Effector CD8-positive, alpha-beta T cell (primary cell): Measurements from ENCODE around the gene HEPHL1.
"Not testable (repeated sequence)": the region's sequence is repeated elsewhere in the genome, so short reads cannot be mapped to it uniquely, and the experiment has no call there.

Experiments
- DNase-seq: peaks from one replicate; lab custom pipeline; 2025; lab: John Stamatoyannopoulos, UW
- total RNA-seq, 4 experiments: gene quantifications; one replicate each; lab custom pipeline; 2026; lab: John Stamatoyannopoulos, UW

HEPHL1 gene
- total RNA-seq, result 0 reads per million in 4 experiments

- no peak for DNase-seq
Measured at GRCh38 chr11:94020777-94021481, at the start of gene HEPHL1. HEPHL1 (plus strand) TSS chr11:94021354; CDS start chr11:94021369, 15 bp downstream.

GRCh38 chr11:93972790-93973189 lies 48.4 kb upstream of the HEPHL1 start:
- no peak for DNase-seq

- not testable (repeated sequence) for DNase-seq
Measured at GRCh38 chr11:93973322-93974051, 47.7 kb upstream of the HEPHL1 start.

GRCh38 chr11:93974759-93975158 lies 46.4 kb upstream of the HEPHL1 start:
- no peak for DNase-seq

GRCh38 chr11:93976577-93977254 lies 44.4 kb upstream of the HEPHL1 start:
- DNase-seq, result not testable (repeated sequence)

GRCh38 chr11:93983542-93984195 lies 37.5 kb upstream of the HEPHL1 start:
- no peak for DNase-seq

GRCh38 chr11:93984196-93984567 lies 37.0 kb upstream of the HEPHL1 start:
- no peak for DNase-seq

GRCh38 chr11:93984936-93985335 lies 36.2 kb upstream of the HEPHL1 start:
- no peak for DNase-seq

- DNase-seq, result no peak
Measured at GRCh38 chr11:93986716-93987115, 34.4 kb upstream of the HEPHL1 start.

- no peak for DNase-seq
Measured at GRCh38 chr11:93988455-93988854, 32.7 kb upstream of the HEPHL1 start.

GRCh38 chr11:93988912-93989311 lies 32.2 kb upstream of the HEPHL1 start:
- no peak for DNase-seq

- DNase-seq, result no peak
Measured at GRCh38 chr11:93993747-93994146, 27.4 kb upstream of the HEPHL1 start.

- no peak for DNase-seq
Measured at GRCh38 chr11:93997741-93998140, 23.4 kb upstream of the HEPHL1 start.

- DNase-seq, result no peak
Measured at GRCh38 chr11:94000659-94001058, 20.5 kb upstream of the HEPHL1 start.

- DNase-seq, result no peak
Measured at GRCh38 chr11:94002226-94002625, 18.9 kb upstream of the HEPHL1 start.

GRCh38 chr11:94007426-94007825 lies 13.7 kb upstream of the HEPHL1 start:
- DNase-seq, result no peak

GRCh38 chr11:94007906-94008305 lies 13.2 kb upstream of the HEPHL1 start:
- no peak for DNase-seq

- DNase-seq, result no peak
Measured at GRCh38 chr11:94010136-94010535, 11.0 kb upstream of the HEPHL1 start.

GRCh38 chr11:94011478-94011877 lies 9.7 kb upstream of the HEPHL1 start:
- no peak for DNase-seq

- no peak for DNase-seq
Measured at GRCh38 chr11:94017446-94017845, 3.7 kb upstream of the HEPHL1 start.

- no peak for DNase-seq
Measured at GRCh38 chr11:94018721-94019120, 2.4 kb upstream of the HEPHL1 start.

GRCh38 chr11:94023856-94024255 lies 2.7 kb downstream of the HEPHL1 start:
- DNase-seq, result no peak
